Glutamatergic neuron (in vitro differentiated cells): ENCODE results near the gene ASTN2. TPM values are rescaled to one million over a fixed set of nuclear protein-coding genes. Genes with fewer than 3 reads are reported as not detected.

Experiments
- DNase-seq: peaks from one replicate; pipeline ENCODE4 v3.0.0; 2022
- H3K27ac Mint-ChIP-seq: one replicate; pipeline ENCODE4 v1.8.0; 2020; ENCODE audit warnings: mild to moderate bottlenecking, mixed read lengths, inconsistent platforms; ENCODE audit not compliant: unreplicated experiment
- H3K27me3 Mint-ChIP-seq: one replicate; pipeline ENCODE4 v1.8.0; 2020; ENCODE audit warnings: mild to moderate bottlenecking, moderate library complexity, mixed read lengths, inconsistent platforms; ENCODE audit not compliant: unreplicated experiment
- H3K36me3 Mint-ChIP-seq: one replicate; pipeline ENCODE4 v1.8.0; 2020; ENCODE audit warnings: mild to moderate bottlenecking, mixed read lengths, inconsistent platforms; ENCODE audit not compliant: unreplicated experiment
- H3K4me1 Mint-ChIP-seq: one replicate; pipeline ENCODE4 v1.8.0; 2020; ENCODE audit warnings: mild to moderate bottlenecking, low read depth, mixed read lengths, inconsistent platforms; ENCODE audit not compliant: unreplicated experiment
- H3K4me3 Mint-ChIP-seq: one replicate; pipeline ENCODE4 v1.8.0; 2020; ENCODE audit warnings: mild to moderate bottlenecking, mixed read lengths, inconsistent platforms; ENCODE audit not compliant: unreplicated experiment
- H3K9me3 Mint-ChIP-seq: one replicate; pipeline ENCODE4 v1.8.0; 2020; ENCODE audit warnings: mild to moderate bottlenecking, moderate library complexity, mixed read lengths, inconsistent platforms; ENCODE audit not compliant: unreplicated experiment
- total RNA-seq: library from RNA; stranded (reverse); fragmentation: NEBNext Ultra II Directional; extraction: Animal tissue kit (Norgen Biotek cat#: 25700); gene quantifications from one replicate; pipeline ENCODE4 v1.2.1, GENCODE V29; 2021; ENCODE audit not compliant: unreplicated experiment
- TF ChIP-seq, protein P1 (sequence below): fragments of 200-600 bp; sonication (generic); IDR thresholded peaks from one replicate; pipeline ENCODE4 v1.5.0; 2021; ENCODE audit not compliant: partially characterized antibody, unreplicated experiment

ASTN2 gene
- total RNA-seq, 1 donor from 2014 or later: 134 TPM

DNA sequence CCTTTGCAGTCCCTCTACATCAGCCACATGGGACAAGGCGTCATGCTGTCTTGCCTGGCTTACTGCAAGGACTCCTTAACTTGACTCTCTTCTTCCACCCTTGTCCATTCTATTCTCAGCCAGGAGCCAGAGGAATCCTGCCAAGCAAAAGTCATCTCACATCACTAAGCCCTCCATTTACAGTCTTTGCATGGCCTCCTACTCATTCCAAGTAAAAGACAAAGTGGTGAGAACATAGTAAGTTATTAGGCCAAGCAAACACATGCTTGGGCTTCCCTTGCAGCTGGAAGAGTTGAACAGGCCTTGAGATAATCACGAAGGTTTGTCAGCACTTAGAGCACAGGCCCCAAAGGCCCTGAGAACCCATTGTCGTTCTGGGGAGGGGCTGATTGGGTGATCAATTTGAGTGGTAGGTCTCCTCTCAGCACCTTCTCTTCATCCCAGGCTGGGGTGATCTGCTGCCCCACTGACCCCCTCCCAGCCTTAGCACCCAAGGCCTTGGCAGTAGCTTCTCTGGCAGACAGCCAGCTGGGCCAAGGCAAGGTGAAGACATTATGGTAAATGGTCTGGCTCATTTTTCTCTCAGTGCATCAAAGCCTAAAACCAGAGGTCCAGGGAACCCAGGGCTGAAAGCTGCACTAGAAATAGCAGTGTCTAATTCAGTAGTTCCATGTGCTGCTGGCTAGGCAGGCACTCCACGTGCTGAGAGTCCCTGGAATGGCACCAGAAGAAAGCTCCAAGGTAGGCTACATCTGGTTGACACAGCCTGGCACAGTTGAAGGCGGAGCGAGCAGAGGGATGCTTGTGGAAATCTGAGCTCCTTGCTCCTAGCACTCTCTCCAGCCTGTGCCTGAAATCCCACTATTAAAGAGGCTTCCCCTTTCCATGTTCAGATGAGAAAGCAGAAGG, 121.4 kb downstream of the ASTN2 start:
- Mint-ChIP-seq H3K4me1 (peaks cover 31% of the 10 kb centered on the region), H3K9me3 (peaks cover 9% of the 10 kb centered on the region), H3K27me3 (peaks cover 4% of the 10 kb centered on the region), H3K4me3 (no peak overlapping the region), H3K27ac (peak overlapping the region; percentile 62), H3K36me3 (peaks cover 9% of the 10 kb centered on the region)
- TF ChIP-seq, protein P1, sequence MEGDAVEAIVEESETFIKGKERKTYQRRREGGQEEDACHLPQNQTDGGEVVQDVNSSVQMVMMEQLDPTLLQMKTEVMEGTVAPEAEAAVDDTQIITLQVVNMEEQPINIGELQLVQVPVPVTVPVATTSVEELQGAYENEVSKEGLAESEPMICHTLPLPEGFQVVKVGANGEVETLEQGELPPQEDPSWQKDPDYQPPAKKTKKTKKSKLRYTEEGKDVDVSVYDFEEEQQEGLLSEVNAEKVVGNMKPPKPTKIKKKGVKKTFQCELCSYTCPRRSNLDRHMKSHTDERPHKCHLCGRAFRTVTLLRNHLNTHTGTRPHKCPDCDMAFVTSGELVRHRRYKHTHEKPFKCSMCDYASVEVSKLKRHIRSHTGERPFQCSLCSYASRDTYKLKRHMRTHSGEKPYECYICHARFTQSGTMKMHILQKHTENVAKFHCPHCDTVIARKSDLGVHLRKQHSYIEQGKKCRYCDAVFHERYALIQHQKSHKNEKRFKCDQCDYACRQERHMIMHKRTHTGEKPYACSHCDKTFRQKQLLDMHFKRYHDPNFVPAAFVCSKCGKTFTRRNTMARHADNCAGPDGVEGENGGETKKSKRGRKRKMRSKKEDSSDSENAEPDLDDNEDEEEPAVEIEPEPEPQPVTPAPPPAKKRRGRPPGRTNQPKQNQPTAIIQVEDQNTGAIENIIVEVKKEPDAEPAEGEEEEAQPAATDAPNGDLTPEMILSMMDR: no peak
- no peak for DNase-seq

DNA sequence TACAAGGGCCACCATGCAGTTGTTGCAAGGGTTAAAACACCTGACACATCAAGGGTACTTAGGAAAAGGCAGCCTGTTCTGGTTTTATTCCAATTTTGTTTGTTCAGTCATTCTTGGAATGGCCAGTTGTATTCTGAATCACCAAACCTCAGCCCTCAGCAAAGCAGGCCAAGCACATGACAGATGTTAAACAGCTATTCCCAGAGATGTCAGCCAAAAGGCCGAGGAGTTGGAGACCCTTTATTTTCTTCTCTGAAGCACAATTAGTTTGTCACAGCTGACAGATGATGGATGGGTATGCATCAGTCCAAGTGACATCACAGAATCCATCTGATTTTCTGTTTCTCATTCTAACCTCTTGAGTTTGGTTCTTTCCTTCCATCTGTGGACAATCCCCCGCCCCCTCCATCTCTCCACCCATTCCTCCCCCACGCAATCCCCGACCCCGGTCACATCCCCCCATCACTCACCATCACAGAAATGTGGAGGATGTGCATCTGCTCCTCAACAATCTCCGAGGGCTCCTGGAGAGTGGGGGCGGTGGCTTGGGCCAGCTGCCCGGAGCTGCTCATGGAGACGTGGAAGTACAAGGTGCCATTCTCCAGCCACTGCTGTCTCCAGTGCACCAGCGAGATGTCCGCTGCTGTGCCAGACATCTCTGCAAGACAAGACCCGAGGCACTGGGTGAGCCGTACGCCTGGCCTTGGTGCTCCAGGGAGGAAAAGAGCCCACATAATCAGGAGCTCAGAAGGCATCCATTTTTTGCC, 123.8 kb downstream of the ASTN2 start:
- Mint-ChIP-seq H3K27me3 (peaks cover 5% of the 10 kb centered on the region), H3K9me3 (peaks cover 9% of the 10 kb centered on the region), H3K4me3 (no peak overlapping the region), H3K36me3 (peaks cover 4% of the 10 kb centered on the region), H3K4me1 (peaks cover 21% of the 10 kb centered on the region), H3K27ac (no peak overlapping the region)
- DNase-seq: no peak
- TF ChIP-seq, protein P1: no peak

DNA sequence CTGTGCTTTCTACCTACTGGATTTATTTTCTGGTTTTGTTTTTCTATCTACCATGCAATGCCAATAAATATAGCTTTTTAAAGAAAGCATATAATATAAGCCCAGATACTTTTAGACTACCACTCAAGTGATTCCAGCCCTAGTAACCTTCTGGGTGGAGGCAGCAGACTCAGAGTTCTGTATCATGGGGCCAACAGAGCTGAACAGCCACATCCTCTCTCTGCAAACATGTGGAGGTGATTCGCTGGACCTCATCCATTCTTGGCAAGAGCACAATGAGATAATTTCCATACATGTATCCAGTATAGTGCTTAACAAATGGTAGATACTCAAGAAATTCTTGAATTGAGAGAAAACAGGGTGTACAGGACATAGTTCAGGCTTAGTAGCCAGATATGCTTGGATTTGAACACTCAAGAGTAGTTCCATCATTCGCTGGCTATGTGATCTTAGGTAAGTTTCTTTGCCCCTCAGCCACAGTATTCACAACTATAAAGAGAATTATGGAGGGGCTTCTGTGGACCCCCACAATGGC, 124.5 kb downstream of the ASTN2 start:
- TF ChIP-seq, protein P1: no peak
- H3K27ac Mint-ChIP-seq: no peak overlapping the region
- DNase-seq: no peak
- no peak overlapping the region for H3K4me3 Mint-ChIP-seq
- no peaks in the 10 kb centered on the region for H3K36me3 Mint-ChIP-seq
- H3K4me1 Mint-ChIP-seq: peaks cover 19% of the 10 kb centered on the region
- H3K27me3 Mint-ChIP-seq: peaks cover 3% of the 10 kb centered on the region
- peaks cover 9% of the 10 kb centered on the region for H3K9me3 Mint-ChIP-seq

DNA sequence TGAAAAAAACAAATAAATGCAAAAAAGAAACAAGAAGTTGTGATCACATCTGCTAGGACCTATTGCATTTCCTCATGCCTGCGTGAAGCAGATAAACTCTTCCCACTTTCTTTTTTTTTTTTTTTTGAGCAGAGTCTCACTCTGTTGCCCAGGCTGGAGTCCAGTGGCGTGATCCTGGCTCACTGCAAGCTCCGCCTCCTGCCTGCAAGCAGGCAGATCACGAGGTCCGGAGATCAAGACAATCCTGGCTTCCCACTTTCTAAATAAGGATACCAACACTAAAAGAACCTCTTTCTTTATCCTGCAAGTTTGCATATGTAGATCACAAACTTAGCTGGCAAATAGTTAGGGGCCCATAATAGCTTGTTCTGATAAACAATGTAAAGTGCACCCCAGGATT, 128.6 kb downstream of the ASTN2 start:
- H3K36me3 Mint-ChIP-seq: no peaks in the 10 kb centered on the region
- TF ChIP-seq, protein P1: no peak
- H3K9me3 Mint-ChIP-seq: peaks cover 3% of the 10 kb centered on the region
- no peak overlapping the region for H3K27ac Mint-ChIP-seq
- DNase-seq: no peak
- peaks cover 7% of the 10 kb centered on the region for H3K27me3 Mint-ChIP-seq
- peaks cover 13% of the 10 kb centered on the region for H3K4me1 Mint-ChIP-seq
- H3K4me3 Mint-ChIP-seq: no peak overlapping the region

DNA sequence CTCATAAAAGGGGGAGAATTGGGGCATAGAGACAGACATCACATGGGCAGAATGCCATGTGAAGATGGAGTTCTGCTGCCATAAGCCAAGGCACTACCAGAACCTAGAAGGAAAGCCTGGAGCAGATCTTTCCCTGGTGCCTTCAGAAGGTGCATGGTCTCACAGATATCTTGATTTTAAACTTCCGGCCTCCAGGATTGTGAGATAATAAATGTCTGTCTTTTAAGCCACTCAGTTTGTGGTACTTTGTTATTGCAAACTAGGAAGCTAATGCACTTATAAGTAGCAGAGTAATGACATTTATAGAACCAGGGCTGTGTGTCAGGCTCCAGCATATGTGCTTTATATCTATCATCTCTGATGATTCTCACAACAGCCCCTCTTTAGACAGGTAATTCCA, 130.4 kb downstream of the ASTN2 start:
- no peak for DNase-seq

More for the DNA sequence above, 130.4 kb downstream of the ASTN2 start:
- Mint-ChIP-seq H3K4me3 (no peak overlapping the region), H3K36me3 (no peaks in the 10 kb centered on the region), H3K4me1 (peaks cover 8% of the 10 kb centered on the region), H3K27ac (no peak overlapping the region), H3K27me3 (peaks cover 6% of the 10 kb centered on the region), H3K9me3 (no peaks in the 10 kb centered on the region)
- TF ChIP-seq, protein P1: no peak
